K562 (cell line): ENCODE measurements around the gene HOPX. TPM values are rescaled to one million over a fixed set of nuclear protein-coding genes. Genes with fewer than 3 reads are reported as not detected.
A peak's percentile ranks its signal among the peaks of the same experiment; 100 is the strongest.

Source experiments
- ATAC-seq: fragments of 200-7000 bp; cut with Tn5 transposase; 3 replicates; pipeline ENCODE4 v1.9.1; 2020; ENCODE audit warnings: moderate library complexity
- BruUV-seq: library from RNA; stranded (reverse); fragments of 400-500 nt; replicated peaks from 2 replicates; lab custom pipeline; 2021; lab: Mats Ljungman, UMichigan
- CTCF ChIA-PET: fragments of 300-600 bp; formaldehyde crosslinking; extraction: SDS; loops from one replicate; lab custom pipeline; 2021; ENCODE audit warnings: low intra/inter-chr PET ratio; lab: Yijun Ruan, JAX
- POLR2A ChIA-PET: fragments of 300-600, 350-650 bp; sonication (Branson Sonifier 250); formaldehyde crosslinking; extraction: SDS; loops from one replicate; lab custom pipeline; 2021; ENCODE audit warnings: antibody characterized with exemption, inconsistent platforms; lab: Yijun Ruan, JAX
- DNase-seq, 4 experiments: peaks; one replicate each; pipeline versions ENCODE4 v3.0.0 to v3.0.0-alpha.2; 2011 to 2018; ENCODE audit warnings: low spot score in 3 of 4, mixed read lengths in 3 of 4; ENCODE audit errors: extremely low read depth in 1 of 4
- FAIRE-seq: peaks from 2 replicates; lab custom pipeline; 2011; peaks lifted over from hg19 to GRCh38; lab: Jason Lieb, UNC
- H2AFZ ChIP-seq: 2 replicates; pipeline ENCODE4 v1.6.0; 2011; ENCODE audit warnings: low read depth, low read length, control low read depth, inconsistent platforms
- H3K27ac ChIP-seq: fragments of 200-600 bp; 3 replicates; pipeline ENCODE4 v1.8.0; 2011; ENCODE audit warnings: low read depth, mild to moderate bottlenecking, control low read depth, inconsistent platforms, low read length, moderate library complexity, mixed read lengths; ENCODE audit errors: extremely low read depth
- H3K27me3 ChIP-seq, 2 experiments: fragments of 300-600 bp in 1 of 2; 2 replicates in 1 of 2; 3 replicates in 1 of 2; pipeline versions ENCODE4 v1.6.0 to v1.8.0; 2011; ENCODE audit warnings: inconsistent platforms in 2 of 2, low read length in 2 of 2, mild to moderate bottlenecking in 1 of 2, mixed read lengths in 1 of 2, moderate library complexity in 1 of 2; ENCODE audit not compliant: control insufficient read depth in 2 of 2, insufficient read depth in 2 of 2
- H3K36me3 ChIP-seq: fragments of 300-600 bp; 3 replicates; pipeline ENCODE4 v1.8.0; 2011; ENCODE audit warnings: mild to moderate bottlenecking, low read length, inconsistent platforms; ENCODE audit not compliant: control insufficient read depth, insufficient read depth
- H3K4me1 ChIP-seq, 2 experiments: fragments of 200-600 bp in 1 of 2; replicated peaks in 1 of 2; 2 replicates in 1 of 2; 3 replicates in 1 of 2; pipeline versions ENCODE4 v1.5.1 to v1.8.0; 2011; ENCODE audit warnings: inconsistent platforms in 2 of 2, low read length in 2 of 2, mild to moderate bottlenecking in 1 of 2, mixed read lengths in 1 of 2, moderate library complexity in 1 of 2; ENCODE audit not compliant: control insufficient read depth in 2 of 2, insufficient read depth in 2 of 2
- H3K4me2 ChIP-seq: 2 replicates; pipeline ENCODE4 v1.6.1; 2011; ENCODE audit warnings: low read length, control low read depth, inconsistent platforms, mixed read lengths; ENCODE audit not compliant: insufficient read depth
- H3K4me3 ChIP-seq: fragments of 200-600 bp; sonication (generic), shearing (Covaris generic); 2 replicates; pipeline ENCODE4 v1.5.1; 2016; ENCODE audit warnings: control low read depth, inconsistent platforms
- H3K79me2 ChIP-seq: fragments of 200-600 bp; 3 replicates; pipeline ENCODE4 v1.8.0; 2011; ENCODE audit warnings: low read length, inconsistent platforms; ENCODE audit not compliant: control insufficient read depth, insufficient read depth
- H3K9ac ChIP-seq, 2 experiments: 2 replicates each; pipeline versions ENCODE4 v1.6.0 to v1.6.1; 2011; ENCODE audit warnings: low read depth in 2 of 2, low read length in 2 of 2, control low read depth in 1 of 2, inconsistent platforms in 1 of 2, mild to moderate bottlenecking in 1 of 2, mixed read lengths in 1 of 2; ENCODE audit not compliant: insufficient read depth in 1 of 2
- H3K9me1 ChIP-seq: one replicate; pipeline ENCODE4 v1.6.0; 2011; ENCODE audit warnings: inconsistent platforms, mild to moderate bottlenecking, low read length, moderate library complexity; ENCODE audit not compliant: control insufficient read depth, insufficient read depth
- H3K9me3 ChIP-seq: replicated peaks from 2 replicates; pipeline ENCODE4 v1.5.1; 2011; ENCODE audit warnings: low read depth, low read length, inconsistent platforms; ENCODE audit not compliant: control insufficient read depth, insufficient read depth
- H4K20me1 ChIP-seq: replicated peaks from 2 replicates; pipeline ENCODE4 v1.6.1; 2011; ENCODE audit warnings: low read length, inconsistent platforms, mixed read lengths; ENCODE audit not compliant: control insufficient read depth, insufficient read depth
- ARHGAP35 ChIP-seq: fragments of 450-650 bp; IDR thresholded peaks from 2 replicates; pipeline ENCODE4 v1.6.1; 2018; ENCODE audit not compliant: partially characterized antibody
- CBX3 ChIP-seq, 2 experiments: IDR thresholded peaks; 1 replicate in 1 of 2; 2 replicates in 1 of 2; pipeline ENCODE4 v1.6.1; 2012; ENCODE audit warnings: inconsistent platforms in 2 of 2, low read length in 2 of 2, borderline replicate concordance in 1 of 2, control low read depth in 1 of 2
- CHCHD3 ChIP-seq: fragments of 250-450 bp; sonication (Bioruptor Pico); IDR thresholded peaks from 2 replicates; pipeline ENCODE4 v2.1.2; 2022; ENCODE audit warnings: mild to moderate bottlenecking
- NFRKB ChIP-seq: fragments of 450-650 bp; IDR thresholded peaks from 2 replicates; pipeline ENCODE4 v1.6.1; 2016; ENCODE audit warnings: low read depth
- RAD21 ChIP-seq, 2 experiments: fragments of 250-450 bp in 1 of 2; fragments of 450-650 bp in 1 of 2; sonication (Bioruptor Pico) in 1 of 2; formaldehyde crosslinking in 1 of 2; IDR thresholded peaks in 1 of 2; conservative IDR thresholded peaks in 1 of 2; 2 replicates each; pipeline versions ENCODE4 v1.4.0 to v1.8.0; 2020 to 2022; ENCODE audit warnings: mild to moderate bottlenecking in 2 of 2, moderate library complexity in 1 of 2
- SMC3 ChIP-seq: conservative IDR thresholded peaks from 2 replicates; pipeline ENCODE4 v1.6.1; 2011; ENCODE audit warnings: low read depth, low read length, improper control_type of control experiment; ENCODE audit not compliant: insufficient read depth
- SP2 ChIP-seq: IDR thresholded peaks from 2 replicates; pipeline ENCODE4 v1.6.1; 2011; ENCODE audit warnings: mild to moderate bottlenecking, low read depth, low read length, moderate library complexity; ENCODE audit not compliant: poor library complexity, severe bottlenecking; ENCODE audit errors: extremely low read depth
- ZFP36 ChIP-seq: fragments of 150-350 bp; IDR thresholded peaks from 2 replicates; pipeline ENCODE4 v1.6.1; 2018; ENCODE audit warnings: low read length, low read depth; ENCODE audit not compliant: partially characterized antibody
- ZNF696 ChIP-seq: fragments of 250-450 bp; sonication (Bioruptor Pico); conservative IDR thresholded peaks from 2 replicates; pipeline ENCODE4 v1.4.0; 2020; ENCODE audit warnings: mild to moderate bottlenecking, moderate library complexity
- WGBS: fragments of 100-300 bp; shearing (Covaris generic); methylation state at CpG from one replicate; pipeline ENCODE4 v1.1.6; 2016; ENCODE audit warnings: low coverage, mixed read lengths; ENCODE audit not compliant: insufficient coverage; ENCODE audit errors: missing lambda C conversion rate; 5-methylcytosine and 5-hydroxymethylcytosine counted together
- in situ Hi-C: fragments of 300-500 bp; cut with MboI; formaldehyde crosslinking; loops from 4 replicates; pipeline ENCODE4 v1.15.0; 2018; ENCODE audit warnings: inconsistent platforms, mixed read lengths
- intact Hi-C: fragments of 100-400 bp; cut with micrococcal nuclease; formaldehyde crosslinking; loops from 2 replicates; pipeline ENCODE4 v1.14.2; 2022
- polyA plus RNA-seq, 8 experiments: library from polyadenylated mRNA; depleted of rRNA in 4 of 8; stranded (reverse) in 5 of 8; unstranded in 3 of 8; fragments of >200 nt; fragmentation: Nextera tagmentation in 2 of 8; fragmentation: Illumina TruSeq in 1 of 8; extraction: Ambion mirVana in 2 of 8; extraction: Trizol in 1 of 8; gene quantifications; 2 replicates each; pipeline versions ENCODE4 v1.2.1 to v1.2.3, GENCODE V29; 2011 to 2014; ENCODE audit warnings: inconsistent platforms in 1 of 8, missing spikeins in 1 of 8
- total RNA-seq, 7 experiments: library from RNA; depleted of rRNA in 6 of 7; stranded (reverse); fragments of >200 nt in 6 of 7; fragmentation: Illumina TruSeq in 2 of 7; extraction: Trizol in 2 of 7; gene quantifications; 2 replicates each; pipeline versions ENCODE4 v1.2.1 to v1.2.3, GENCODE V29; 2011 to 2021; ENCODE audit warnings: low replicate concordance in 1 of 7
- TF ChIP-seq, protein P1 (sequence below): fragments of 250-450 bp; sonication (Bioruptor Pico); IDR thresholded peaks from 2 replicates; pipeline ENCODE4 v1.4.0; 2020; ENCODE audit warnings: borderline replicate concordance
- TF ChIP-seq, protein P2 (sequence below), 2 experiments: IDR thresholded peaks in 1 of 2; conservative IDR thresholded peaks in 1 of 2; 2 replicates each; pipeline ENCODE4 v1.6.1; 2016; ENCODE audit warnings: low read depth in 2 of 2, mild to moderate bottlenecking in 1 of 2, missing compliant biosample characterization in 1 of 2, missing genetic modification characterization in 1 of 2, moderate library complexity in 1 of 2
- TF ChIP-seq, protein P3 (sequence below): sonication (generic); formaldehyde crosslinking; IDR thresholded peaks from 2 replicates; pipeline ENCODE4 v1.8.0; 2022; ENCODE audit warnings: missing genetic modification reagents, mild to moderate bottlenecking, borderline replicate concordance
- TF ChIP-seq, protein P4 (sequence below): fragments of 250-450 bp; sonication (Bioruptor Pico); IDR thresholded peaks from 2 replicates; pipeline ENCODE4 v1.5.0; 2020; ENCODE audit warnings: mild to moderate bottlenecking, borderline replicate concordance

HOPX gene
- total and polyA plus RNA-seq, 9 of the 15 experiments (the other 6 are each of a cell fraction or from before 2014, with no cell fraction given): 0.24 TPM; not detected in 8

DNA sequence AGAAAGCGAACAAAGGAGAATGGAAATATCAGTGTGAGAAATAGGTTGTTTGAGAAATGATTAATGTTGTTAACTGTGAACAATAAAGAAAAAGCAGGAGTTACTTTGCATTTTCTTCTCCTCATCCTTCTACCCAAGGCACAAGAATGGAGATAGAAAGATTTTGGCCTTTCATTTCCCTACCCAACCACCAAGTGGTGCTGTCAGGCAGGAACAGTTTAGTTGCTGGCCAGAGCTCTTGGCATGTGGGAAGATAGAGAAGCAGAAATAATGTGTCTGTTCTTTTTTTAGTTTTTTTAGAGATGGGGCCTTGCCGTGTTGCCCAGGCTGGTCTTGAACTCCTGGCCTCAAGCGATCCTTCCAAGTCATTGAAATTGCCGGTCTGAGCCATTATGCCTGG is 12.8 kb downstream of the HOPX start:
- Histone ChIP-seq H3K36me3 (no peaks in the 10 kb centered on the region), H3K4me2 (no peak overlapping the region), H3K9me1 (no peaks in the 10 kb centered on the region), H4K20me1 (no peaks in the 10 kb centered on the region), H3K4me3 (no peak overlapping the region), H3K9ac (no peak overlapping the region), H3K27me3 (peaks cover 0 to 5% of the 10 kb centered on the region in 2 experiments; a peak in 2 of 5 replicates), H3K79me2 (no peaks in the 10 kb centered on the region), H3K4me1 (no peaks in the 10 kb centered on the region), H3K9me3 (peaks cover 2% of the 10 kb centered on the region; the same call in 1 of the 2 replicates), H3K27ac (no peak overlapping the region), H2AFZ (no peak overlapping the region)
- in situ Hi-C loops (no loop called here), intact Hi-C loops (loop anchor here (1.0 kb wide), 1 partner anchor 132 kb away; no protein-coding TSS in a partner anchor)
- FAIRE-seq (no peak), ATAC-seq (peak; percentile 63; the same call in 2 of the 3 replicates), DNase-seq (peak in 2 of 4 experiments; percentile 14 to 25)
- WGBS: 0% methylated on average over 4 of the region's 4 CpGs
- no TSS peak for BruUV-seq
- POLR2A ChIA-PET: interaction anchor here (0.6 kb wide), 2 partner anchors 19 to 65 kb away, joined by 3 read pairs; no protein-coding TSS in a partner anchor
- CTCF ChIA-PET: interaction anchor here (1.3 kb wide), 1 partner anchor 132 kb away, joined by 10 read pairs; no protein-coding TSS in a partner anchor
- TF ChIP-seq SP2 (no peak), ARHGAP35 (no peak), CHCHD3 (CRISPR knock-in tag) (no peak), ZFP36 (no peak), NFRKB (no peak), SMC3 (peak; percentile 32), RAD21 (CRISPR knock-in tag; conservative IDR thresholded peaks at IDR 0.05 in 1 of 2, IDR thresholded peaks at IDR 0.05 in 1 of 2) (peak; percentile 62 to 65), ZNF696 (no peak), CBX3 (IDR thresholded peaks at IDR 0.05; ENCODE audit: borderline replicate concordance in 1 of 2, low read length in 2 of 2) (peak in 1 of 2 experiments; percentile 75; a peak in 2 of 3 replicates)
- TF ChIP-seq, protein P1, sequence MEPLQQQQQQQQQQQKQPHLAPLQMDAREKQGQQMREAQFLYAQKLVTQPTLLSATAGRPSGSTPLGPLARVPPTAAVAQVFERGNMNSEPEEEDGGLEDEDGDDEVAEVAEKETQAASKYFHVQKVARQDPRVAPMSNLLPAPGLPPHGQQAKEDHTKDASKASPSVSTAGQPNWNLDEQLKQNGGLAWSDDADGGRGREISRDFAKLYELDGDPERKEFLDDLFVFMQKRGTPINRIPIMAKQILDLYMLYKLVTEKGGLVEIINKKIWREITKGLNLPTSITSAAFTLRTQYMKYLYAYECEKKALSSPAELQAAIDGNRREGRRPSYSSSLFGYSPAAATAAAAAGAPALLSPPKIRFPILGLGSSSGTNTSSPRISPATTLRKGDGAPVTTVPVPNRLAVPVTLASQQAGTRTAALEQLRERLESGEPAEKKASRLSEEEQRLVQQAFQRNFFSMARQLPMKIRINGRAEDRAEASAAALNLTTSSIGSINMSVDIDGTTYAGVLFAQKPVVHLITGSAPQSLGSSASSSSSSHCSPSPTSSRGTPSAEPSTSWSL (CRISPR knock-in tag): no peak
- TF ChIP-seq, protein P2, sequence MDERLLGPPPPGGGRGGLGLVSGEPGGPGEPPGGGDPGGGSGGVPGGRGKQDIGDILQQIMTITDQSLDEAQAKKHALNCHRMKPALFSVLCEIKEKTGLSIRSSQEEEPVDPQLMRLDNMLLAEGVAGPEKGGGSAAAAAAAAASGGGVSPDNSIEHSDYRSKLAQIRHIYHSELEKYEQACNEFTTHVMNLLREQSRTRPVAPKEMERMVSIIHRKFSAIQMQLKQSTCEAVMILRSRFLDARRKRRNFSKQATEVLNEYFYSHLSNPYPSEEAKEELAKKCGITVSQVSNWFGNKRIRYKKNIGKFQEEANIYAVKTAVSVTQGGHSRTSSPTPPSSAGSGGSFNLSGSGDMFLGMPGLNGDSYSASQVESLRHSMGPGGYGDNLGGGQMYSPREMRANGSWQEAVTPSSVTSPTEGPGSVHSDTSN (CRISPR knock-in tag; IDR thresholded peaks at IDR 0.05; ENCODE audit: low read depth): no peak
- TF ChIP-seq, protein P2 (tag; conservative IDR thresholded peaks at IDR 0.05; ENCODE audit: low read depth): no peak
- TF ChIP-seq, protein P3, sequence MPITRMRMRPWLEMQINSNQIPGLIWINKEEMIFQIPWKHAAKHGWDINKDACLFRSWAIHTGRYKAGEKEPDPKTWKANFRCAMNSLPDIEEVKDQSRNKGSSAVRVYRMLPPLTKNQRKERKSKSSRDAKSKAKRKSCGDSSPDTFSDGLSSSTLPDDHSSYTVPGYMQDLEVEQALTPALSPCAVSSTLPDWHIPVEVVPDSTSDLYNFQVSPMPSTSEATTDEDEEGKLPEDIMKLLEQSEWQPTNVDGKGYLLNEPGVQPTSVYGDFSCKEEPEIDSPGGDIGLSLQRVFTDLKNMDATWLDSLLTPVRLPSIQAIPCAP (CRISPR knock-in tag): no peak
- TF ChIP-seq, protein P4, sequence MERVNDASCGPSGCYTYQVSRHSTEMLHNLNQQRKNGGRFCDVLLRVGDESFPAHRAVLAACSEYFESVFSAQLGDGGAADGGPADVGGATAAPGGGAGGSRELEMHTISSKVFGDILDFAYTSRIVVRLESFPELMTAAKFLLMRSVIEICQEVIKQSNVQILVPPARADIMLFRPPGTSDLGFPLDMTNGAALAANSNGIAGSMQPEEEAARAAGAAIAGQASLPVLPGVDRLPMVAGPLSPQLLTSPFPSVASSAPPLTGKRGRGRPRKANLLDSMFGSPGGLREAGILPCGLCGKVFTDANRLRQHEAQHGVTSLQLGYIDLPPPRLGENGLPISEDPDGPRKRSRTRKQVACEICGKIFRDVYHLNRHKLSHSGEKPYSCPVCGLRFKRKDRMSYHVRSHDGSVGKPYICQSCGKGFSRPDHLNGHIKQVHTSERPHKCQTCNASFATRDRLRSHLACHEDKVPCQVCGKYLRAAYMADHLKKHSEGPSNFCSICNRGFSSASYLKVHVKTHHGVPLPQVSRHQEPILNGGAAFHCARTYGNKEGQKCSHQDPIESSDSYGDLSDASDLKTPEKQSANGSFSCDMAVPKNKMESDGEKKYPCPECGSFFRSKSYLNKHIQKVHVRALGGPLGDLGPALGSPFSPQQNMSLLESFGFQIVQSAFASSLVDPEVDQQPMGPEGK (CRISPR knock-in tag): no peak
